H1 (cell line): Measurements from ENCODE around the gene SH2D2A. TPM values are rescaled to one million over a fixed set of nuclear protein-coding genes. Genes with fewer than 3 reads are reported as not detected.

Source experiments
- CTCF ChIA-PET: fragments of 300-600 bp; sonication (Branson Sonifier 250); formaldehyde crosslinking; loops from one replicate; lab custom pipeline; 2021; ENCODE audit not compliant: partially characterized antibody; lab: Charles Lee
- POLR2A ChIA-PET: fragments of 300-600 bp; sonication (Branson Sonifier 250); formaldehyde crosslinking; loops from one replicate; lab custom pipeline; 2021; ENCODE audit warnings: inconsistent platforms; ENCODE audit not compliant: partially characterized antibody; lab: Charles Lee
- DNase-seq, 2 experiments: peaks; one replicate each; pipeline versions ENCODE4 v3.0.0 to v3.0.0-alpha.2; 2010 to 2022; ENCODE audit warnings: low spot score in 2 of 2, low read depth in 1 of 2, mixed read lengths in 1 of 2
- FAIRE-seq: peaks from 2 replicates; lab custom pipeline; 2011; peaks lifted over from hg19 to GRCh38; lab: Jason Lieb, UNC
- H2AFZ ChIP-seq: 2 replicates; pipeline ENCODE4 v1.8.1; 2012; ENCODE audit warnings: low read length, inconsistent platforms
- H2AK5ac ChIP-seq: 2 replicates; pipeline ENCODE4 v1.6.1; 2013; ENCODE audit warnings: low read depth, low read length
- H2BK120ac ChIP-seq: replicated peaks from 2 replicates; pipeline ENCODE3; 2013; ENCODE audit warnings: low read depth, low read length, inconsistent platforms
- H2BK12ac ChIP-seq: 2 replicates; pipeline ENCODE4 v1.6.1; 2013; ENCODE audit warnings: low read depth, low read length
- H2BK15ac ChIP-seq: 2 replicates; pipeline ENCODE4 v1.6.1; 2013; ENCODE audit warnings: low read length
- H2BK20ac ChIP-seq: 2 replicates; pipeline ENCODE4 v1.6.1; 2013; ENCODE audit warnings: low read length
- H2BK5ac ChIP-seq: 2 replicates; pipeline ENCODE4 v1.6.1; 2013; ENCODE audit warnings: low read depth, low read length
- H3K14ac ChIP-seq: 2 replicates; pipeline ENCODE4 v1.6.1; 2013; ENCODE audit warnings: inconsistent platforms; ENCODE audit not compliant: insufficient read length
- H3K18ac ChIP-seq: 2 replicates; pipeline ENCODE4 v1.6.1; 2013; ENCODE audit warnings: low read length; ENCODE audit errors: extremely low read depth
- H3K23ac ChIP-seq: 2 replicates; pipeline ENCODE4 v1.6.1; 2013; ENCODE audit warnings: inconsistent platforms; ENCODE audit not compliant: insufficient read length
- H3K23me2 ChIP-seq: 2 replicates; pipeline ENCODE4 v1.6.1; 2013; ENCODE audit warnings: low read depth, low read length
- H3K27ac ChIP-seq: 2 replicates; pipeline ENCODE4 v1.6.1; 2011; ENCODE audit warnings: low read depth, low read length, inconsistent platforms
- H3K27me3 ChIP-seq, 4 experiments: replicated peaks in 1 of 4; 1 replicate in 1 of 4; 2 replicates in 3 of 4; pipeline versions ENCODE4 v1.6.1 to v1.8.1; 2011 to 2013; ENCODE audit warnings: low read length in 3 of 4, mild to moderate bottlenecking in 3 of 4, inconsistent platforms in 2 of 4, mixed read lengths in 2 of 4, moderate library complexity in 1 of 4; ENCODE audit not compliant: control insufficient read depth in 3 of 4, insufficient read depth in 3 of 4; ENCODE audit errors: extremely low read depth in 1 of 4
- H3K36me3 ChIP-seq, 4 experiments: 2 replicates each; pipeline versions ENCODE4 v1.6.1 to v1.8.1; 2011 to 2013; ENCODE audit warnings: mild to moderate bottlenecking in 4 of 4, low read length in 3 of 4, moderate library complexity in 2 of 4, control low read depth in 1 of 4, inconsistent platforms in 1 of 4; ENCODE audit not compliant: insufficient read depth in 4 of 4, control insufficient read depth in 2 of 4
- H3K4ac ChIP-seq: replicated peaks from 2 replicates; pipeline ENCODE3; 2013; ENCODE audit warnings: low read length, low read depth, mixed read lengths, inconsistent platforms; ENCODE audit not compliant: insufficient read length
- H3K4me1 ChIP-seq, 4 experiments: replicated peaks in 1 of 4; 1 replicate in 1 of 4; 2 replicates in 3 of 4; pipeline versions ENCODE4 v1.6.1 to v1.8.1; 2011 to 2013; ENCODE audit warnings: low read length in 3 of 4, inconsistent platforms in 2 of 4, mixed read lengths in 1 of 4; ENCODE audit not compliant: insufficient read depth in 4 of 4, control insufficient read depth in 3 of 4
- H3K4me2 ChIP-seq, 2 experiments: 2 replicates each; pipeline versions ENCODE4 v1.6.1 to v1.8.1; 2011 to 2013; ENCODE audit warnings: low read depth in 2 of 2, low read length in 2 of 2, control low read depth in 1 of 2, inconsistent platforms in 1 of 2, mild to moderate bottlenecking in 1 of 2; ENCODE audit not compliant: insufficient read depth in 1 of 2
- H3K4me3 ChIP-seq, 4 experiments: fragments of 200-600, 300-600 bp in 1 of 4; sonication (generic), shearing (Covaris generic), sonication (Bioruptor Twin) in 1 of 4; 2 replicates each; pipeline versions ENCODE4 v1.5.1 to v1.8.1; 2011 to 2016; ENCODE audit warnings: low read length in 4 of 4, low read depth in 3 of 4, control low read depth in 2 of 4, inconsistent platforms in 2 of 4, mild to moderate bottlenecking in 2 of 4, mixed read lengths in 1 of 4, moderate library complexity in 1 of 4; ENCODE audit not compliant: insufficient read depth in 2 of 4; ENCODE audit errors: extremely low read depth in 1 of 4
- H3K56ac ChIP-seq: replicated peaks from 2 replicates; pipeline ENCODE3; 2013; ENCODE audit warnings: low read depth, mild to moderate bottlenecking, mixed read lengths, low read length, inconsistent platforms; ENCODE audit not compliant: insufficient read length
- H3K79me1 ChIP-seq: 2 replicates; pipeline ENCODE4 v1.6.1; 2013; ENCODE audit warnings: low read depth, low read length, control low read depth
- H3K79me2 ChIP-seq, 2 experiments: 2 replicates each; pipeline versions ENCODE4 v1.6.1 to v1.8.1; 2012 to 2013; ENCODE audit warnings: low read length in 2 of 2, mild to moderate bottlenecking in 2 of 2, inconsistent platforms in 1 of 2; ENCODE audit not compliant: insufficient read depth in 2 of 2, control insufficient read depth in 1 of 2
- H3K9ac ChIP-seq, 4 experiments: replicated peaks in 1 of 4; 1 replicate in 1 of 4; 2 replicates in 3 of 4; pipeline versions ENCODE4 v1.6.1 to v1.8.1; 2011 to 2013; ENCODE audit warnings: low read depth in 3 of 4, low read length in 3 of 4, control low read depth in 2 of 4, mild to moderate bottlenecking in 2 of 4, moderate library complexity in 2 of 4, inconsistent platforms in 1 of 4; ENCODE audit errors: extremely low read depth in 1 of 4
- H3K9me3 ChIP-seq, 2 experiments: 2 replicates each; pipeline versions ENCODE4 v1.6.1 to v1.8.1; 2012 to 2013; ENCODE audit warnings: mild to moderate bottlenecking in 2 of 2, moderate library complexity in 2 of 2, control low read depth in 1 of 2, inconsistent platforms in 1 of 2, low read depth in 1 of 2, low read length in 1 of 2, mixed read lengths in 1 of 2; ENCODE audit not compliant: insufficient read depth in 2 of 2
- H4K20me1 ChIP-seq, 2 experiments: replicated peaks in 1 of 2; 2 replicates each; pipeline versions ENCODE3 to v1.8.1; 2011 to 2013; ENCODE audit warnings: inconsistent platforms in 2 of 2, low read length in 2 of 2, mild to moderate bottlenecking in 1 of 2; ENCODE audit not compliant: insufficient read depth in 2 of 2, control insufficient read depth in 1 of 2
- H4K5ac ChIP-seq: 2 replicates; pipeline ENCODE4 v1.6.1; 2013; ENCODE audit warnings: low read length, low read depth, mixed read lengths, inconsistent platforms; ENCODE audit not compliant: insufficient read length
- H4K8ac ChIP-seq: 2 replicates; pipeline ENCODE4 v1.8.0; 2013; ENCODE audit warnings: mild to moderate bottlenecking, moderate library complexity, low read length, inconsistent platforms; ENCODE audit not compliant: insufficient read depth; ENCODE audit errors: extremely low read depth
- H4K91ac ChIP-seq: replicated peaks from 2 replicates; pipeline ENCODE3; 2013; ENCODE audit warnings: low read length, mixed read lengths, inconsistent platforms; ENCODE audit not compliant: insufficient read length
- CHD2 ChIP-seq: IDR thresholded peaks from 2 replicates; pipeline ENCODE4 v1.6.1; 2012; ENCODE audit warnings: low read length, improper control_type of control experiment
- CREB1 ChIP-seq: IDR thresholded peaks from 2 replicates; pipeline ENCODE4 v1.6.1; 2012; ENCODE audit warnings: inconsistent platforms
- EP300 ChIP-seq, 2 experiments: IDR thresholded peaks; 1 replicate in 1 of 2; 2 replicates in 1 of 2; pipeline ENCODE4 v1.6.1; 2011 to 2012; ENCODE audit warnings: low read depth in 2 of 2, low read length in 2 of 2, mild to moderate bottlenecking in 2 of 2, borderline replicate concordance in 1 of 2, inconsistent platforms in 1 of 2, moderate library complexity in 1 of 2
- FOSL1 ChIP-seq: IDR thresholded peaks from 2 replicates; pipeline ENCODE4 v1.6.1; 2011; ENCODE audit warnings: mild to moderate bottlenecking, low read depth, low read length, moderate library complexity; ENCODE audit not compliant: insufficient read depth
- JUND ChIP-seq: IDR thresholded peaks from 2 replicates; pipeline ENCODE4 v1.6.1; 2011; ENCODE audit warnings: mild to moderate bottlenecking, improper control_type of control experiment, low read length
- KDM1A ChIP-seq: fragments of 200-600, 300-600 bp; sonication (generic); IDR thresholded peaks from 2 replicates; pipeline ENCODE4 v1.7.1; 2016; ENCODE audit warnings: mild to moderate bottlenecking, low read length, borderline replicate concordance
- KDM5A ChIP-seq: fragments of 200-600 bp; IDR thresholded peaks from 2 replicates; pipeline ENCODE4 v1.7.1; 2012; ENCODE audit warnings: mild to moderate bottlenecking, low read length, inconsistent platforms, mixed read lengths
- NRF1 ChIP-seq: IDR thresholded peaks from 2 replicates; pipeline ENCODE4 v1.6.1; 2011; ENCODE audit warnings: mild to moderate bottlenecking, low read depth, low read length, improper control_type of control experiment
- POLR2A ChIP-seq, 2 experiments: IDR thresholded peaks; 1 replicate in 1 of 2; 2 replicates in 1 of 2; pipeline ENCODE4 v1.6.1; 2011; ENCODE audit warnings: low read depth in 2 of 2, low read length in 2 of 2, mild to moderate bottlenecking in 2 of 2; ENCODE audit errors: control extremely low read depth in 1 of 2
- RFX5 ChIP-seq: IDR thresholded peaks from 2 replicates; pipeline ENCODE4 v1.6.1; 2011; ENCODE audit warnings: low read depth, low read length, improper control_type of control experiment, borderline replicate concordance
- RXRA ChIP-seq: IDR thresholded peaks from 2 replicates; pipeline ENCODE4 v1.6.1; 2011; ENCODE audit warnings: low read depth, mild to moderate bottlenecking, low read length, moderate library complexity; ENCODE audit not compliant: insufficient read depth
- SP4 ChIP-seq: IDR thresholded peaks from 2 replicates; pipeline ENCODE4 v1.6.1; 2012; ENCODE audit warnings: low read length, inconsistent platforms
- ZNF274 ChIP-seq: IDR thresholded peaks from 2 replicates; pipeline ENCODE4 v1.7.0; 2012; ENCODE audit warnings: low read length, borderline replicate concordance; ENCODE audit errors: extremely low read depth
- WGBS, 2 experiments: shearing (Covaris generic) in 1 of 2; methylation state at CpG; one replicate each; pipeline versions ENCODE4 v1.1.6 to v1.1.7; 2013 to 2015; ENCODE audit warnings: low lambda C conversion rate in 2 of 2, mixed read lengths in 2 of 2, inconsistent platforms in 1 of 2, low coverage in 1 of 2, missing lambda C conversion rate in 1 of 2; ENCODE audit not compliant: insufficient replicate concordance in 2 of 2, insufficient coverage in 1 of 2, insufficient read length in 1 of 2; ENCODE audit errors: extremely low coverage in 1 of 2, missing lambda C conversion rate in 1 of 2; 5-methylcytosine and 5-hydroxymethylcytosine counted together
- polyA plus RNA-seq, 7 experiments: library from polyadenylated mRNA; depleted of rRNA in 3 of 7; stranded (reverse) in 5 of 7; unstranded in 2 of 7; fragments of >200 nt in 5 of 7; fragments of 200-250 nt in 2 of 7; gene quantifications; 1 replicate in 5 of 7; 2 replicates in 1 of 7; 4 replicates in 1 of 7; pipeline versions ENCODE4 v1.2.1 to v1.2.3, GENCODE V29; 2011 to 2013; ENCODE audit warnings: missing spikeins in 2 of 7, mixed read lengths in 2 of 7
- total RNA-seq: library from RNA; stranded (reverse); fragmentation: NEBNext Ultra II Directional; extraction: Animal tissue kit (Norgen Biotek cat#: 25700); gene quantifications from 2 replicates; pipeline ENCODE4 v1.2.1, GENCODE V29; 2021
- TF ChIP-seq, protein P1 (sequence below): IDR thresholded peaks from 2 replicates; pipeline ENCODE4 v1.6.1; 2011; ENCODE audit warnings: low read length, improper control_type of control experiment

SH2D2A gene
- total and polyA plus RNA-seq, 2 of the 8 experiments (the other 6 are each of a cell fraction or from before 2014, with no cell fraction given), result 3.3 to 7.9 TPM

DNA sequence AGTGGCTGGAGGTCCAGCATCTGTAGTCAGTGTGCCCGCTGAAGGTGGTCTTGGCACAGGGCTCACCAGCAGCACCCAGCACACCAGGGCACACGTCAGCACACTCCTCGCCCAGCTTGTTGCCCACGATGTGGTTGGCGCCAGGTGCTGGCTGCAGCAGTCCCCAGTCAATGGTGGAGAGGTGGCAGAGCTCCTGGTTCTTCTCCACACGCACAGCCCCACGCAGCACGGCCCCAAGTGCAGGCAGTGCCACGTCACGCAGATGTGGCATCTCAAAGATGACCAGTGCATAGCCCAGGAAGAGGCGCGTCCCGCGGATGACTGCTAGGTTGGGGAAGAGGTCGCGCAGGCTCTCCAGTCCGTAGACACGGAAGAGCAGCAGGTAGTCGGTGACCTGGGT lies 37.1 kb upstream of the SH2D2A start:
- 90% methylated on average over 18 of the region's 19 CpGs; no CpG with 5 or more reads in 1 of the 2 experiments for WGBS, 2 experiments
- Histone ChIP-seq H3K4me3 (no peak overlapping the region), H3K56ac (no peak overlapping the region), H3K9me3 (no peaks in the 10 kb centered on the region), H3K27me3 (peaks cover 28 to 78% (median 48%) of the 10 kb centered on the region in 4 experiments), H3K4me2 (no peak overlapping the region), H3K9ac (no peak overlapping the region), H4K20me1 (peaks cover 0 to 5% of the 10 kb centered on the region in 2 experiments), H3K23me2 (peaks cover 4% of the 10 kb centered on the region; the same call in 1 of the 2 replicates), H2BK15ac (no peak overlapping the region), H4K8ac (no peak overlapping the region), H3K4me1 (peaks cover 0 to 10% (median 1%) of the 10 kb centered on the region in 4 experiments; a peak in 4 of 7 replicates), H3K36me3 (no peaks in the 10 kb centered on the region), H3K14ac (no peak overlapping the region), H3K4ac (no peak overlapping the region), H3K79me2 (no peaks in the 10 kb centered on the region), H3K23ac (no peak overlapping the region), H4K91ac (no peak overlapping the region), H2BK20ac (no peak overlapping the region), H2AK5ac (no peak overlapping the region), H3K79me1 (no peaks in the 10 kb centered on the region), H2BK5ac (no peak overlapping the region), H2AFZ (no peak overlapping the region), H2BK12ac (no peak overlapping the region; the same call in 1 of the 2 replicates), H3K18ac (no peak overlapping the region), H2BK120ac (no peak overlapping the region), H3K27ac (no peak overlapping the region), H4K5ac (no peak overlapping the region)
- CTCF ChIA-PET, result interaction anchor here (1.0 to 25.2 kb wide), 12 partner anchors 8 to 227 kb away, joined by 3 to 719 read pairs (median 7); partner anchors contain the start of genes INSRR, NTRK1 and PEAR1
- no peak for FAIRE-seq
- DNase-seq, result no peak
- POLR2A ChIA-PET, result interaction anchor here (0.8 to 1.3 kb wide), 3 partner anchors 9 to 109 kb away, joined by 3 to 4 read pairs (median 3); no protein-coding TSS in a partner anchor
- TF ChIP-seq POLR2A (IDR thresholded peaks at IDR 0.05; ENCODE audit: control extremely low read depth in 1 of 2, low read depth in 2 of 2, low read length in 2 of 2) (no peak), JUND (no peak), RXRA (no peak), ZNF274 (no peak), FOSL1 (no peak), KDM5A (no peak), CREB1 (no peak), NRF1 (no peak), CHD2 (no peak), SP4 (no peak), RFX5 (no peak), KDM1A (no peak), EP300 (IDR thresholded peaks at IDR 0.05; ENCODE audit: borderline replicate concordance in 1 of 2, low read depth in 2 of 2, low read length in 2 of 2) (no peak)
- TF ChIP-seq, protein P1, sequence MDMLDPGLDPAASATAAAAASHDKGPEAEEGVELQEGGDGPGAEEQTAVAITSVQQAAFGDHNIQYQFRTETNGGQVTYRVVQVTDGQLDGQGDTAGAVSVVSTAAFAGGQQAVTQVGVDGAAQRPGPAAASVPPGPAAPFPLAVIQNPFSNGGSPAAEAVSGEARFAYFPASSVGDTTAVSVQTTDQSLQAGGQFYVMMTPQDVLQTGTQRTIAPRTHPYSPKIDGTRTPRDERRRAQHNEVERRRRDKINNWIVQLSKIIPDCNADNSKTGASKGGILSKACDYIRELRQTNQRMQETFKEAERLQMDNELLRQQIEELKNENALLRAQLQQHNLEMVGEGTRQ, result no peak
